Measurements from ENCODE around the gene ADAR.

Gene ADAR

DNA sequence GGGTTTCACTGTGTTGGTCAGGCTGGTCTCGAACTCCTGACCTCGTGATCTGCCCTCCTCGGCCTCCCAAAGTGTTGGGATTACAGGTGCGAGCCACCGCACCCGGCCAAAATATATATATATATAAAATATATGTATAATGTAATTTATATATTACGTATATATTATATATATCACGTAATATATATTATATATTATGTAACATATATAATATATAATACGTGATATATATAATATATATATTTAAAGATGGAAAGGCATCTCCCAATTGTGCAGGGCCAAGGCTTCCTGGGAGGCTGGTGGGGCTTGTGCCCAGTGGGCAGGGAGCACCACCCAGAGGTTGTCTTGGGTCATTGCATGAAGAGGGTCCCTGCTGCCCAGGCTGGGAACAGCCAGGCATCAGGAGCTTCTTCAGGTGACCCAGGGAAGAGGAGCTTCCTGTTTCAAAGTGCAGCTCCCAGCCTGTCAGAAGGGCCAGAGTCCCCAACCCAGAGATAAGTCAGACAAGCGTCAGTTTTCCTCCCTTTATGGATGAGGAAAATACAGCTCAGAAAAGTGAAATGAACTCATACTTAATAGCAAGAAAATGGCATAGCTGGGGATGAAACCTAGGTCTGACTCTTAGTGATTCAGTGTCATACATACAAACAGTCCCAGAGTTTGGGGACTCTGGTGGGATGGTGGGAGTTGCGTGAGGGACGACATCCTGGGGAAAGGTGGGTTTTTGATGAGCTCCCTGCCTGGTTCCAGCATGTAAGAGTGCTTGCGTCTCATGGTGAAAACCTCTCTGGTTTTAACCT is 61.5 kb downstream of the ADAR start:
- H3K23ac ChIP-seq (ENCODE audit: low read length in 2 of 2): no peak overlapping the region
- H3K27me3 ChIP-seq (ENCODE audit: control insufficient read depth in 1 of 2, insufficient read depth in 1 of 2, low read length in 2 of 2): peaks cover 29 to 32% of the 10 kb centered on the region in 2 experiments
- H3K27ac ChIP-seq (ENCODE audit: low read length, poor library complexity, severe bottlenecking): no peak overlapping the region
- no peak overlapping the region for H3K9ac ChIP-seq (ENCODE audit: low read length)
- no peak overlapping the region for H2BK12ac ChIP-seq (ENCODE audit: low read length in 2 of 2)
- no peak overlapping the region for H3K18ac ChIP-seq (ENCODE audit: low read depth in 1 of 2, low read length in 2 of 2)
- H2AK5ac ChIP-seq (ENCODE audit: low read length, severe bottlenecking): no peak overlapping the region
- no peak overlapping the region for H2BK120ac ChIP-seq (ENCODE audit: low read depth, low read length)
- no peaks in the 10 kb centered on the region for H3K9me3 ChIP-seq (ENCODE audit: control insufficient read depth, low read length)
- no peak overlapping the region for H3K4me2 ChIP-seq (ENCODE audit: low read length, poor library complexity, severe bottlenecking)
- peaks cover 24 to 30% of the 10 kb centered on the region in 2 experiments for H3K36me3 ChIP-seq (ENCODE audit: control insufficient read depth in 1 of 2, insufficient read depth in 2 of 2, low read depth in 1 of 2, low read length in 2 of 2)
- no peak overlapping the region for H3K14ac ChIP-seq (ENCODE audit: low read length in 2 of 2)
- H3K4ac ChIP-seq (ENCODE audit: low read depth in 1 of 2, low read length in 2 of 2): no peak overlapping the region
- 84% methylated on average over 3 of the region's 13 CpGs for WGBS
- no peak overlapping the region for H2AFZ ChIP-seq (ENCODE audit: low read depth, low read length)
- H3K4me1 ChIP-seq (ENCODE audit: control insufficient read depth, insufficient read depth, low read depth, low read length): peaks cover 4% of the 10 kb centered on the region
- H2BK15ac ChIP-seq (ENCODE audit: low read depth, poor library complexity, severe bottlenecking): no peak overlapping the region
- H4K91ac ChIP-seq (ENCODE audit: low read length): no peak overlapping the region
- H3K4me3 ChIP-seq (ENCODE audit: insufficient read depth in 1 of 2, low read depth in 1 of 2, low read length in 2 of 2): no peak overlapping the region
- DNase-seq: peak; percentile 67
- H4K8ac ChIP-seq (ENCODE audit: low read length): no peak overlapping the region
- H2BK5ac ChIP-seq (ENCODE audit: low read depth, low read length, poor library complexity, severe bottlenecking): no peak overlapping the region
- H3K79me1 ChIP-seq (replicated peaks; ENCODE audit: low read length, poor library complexity, severe bottlenecking): peaks cover 11% of the 10 kb centered on the region

DNA sequence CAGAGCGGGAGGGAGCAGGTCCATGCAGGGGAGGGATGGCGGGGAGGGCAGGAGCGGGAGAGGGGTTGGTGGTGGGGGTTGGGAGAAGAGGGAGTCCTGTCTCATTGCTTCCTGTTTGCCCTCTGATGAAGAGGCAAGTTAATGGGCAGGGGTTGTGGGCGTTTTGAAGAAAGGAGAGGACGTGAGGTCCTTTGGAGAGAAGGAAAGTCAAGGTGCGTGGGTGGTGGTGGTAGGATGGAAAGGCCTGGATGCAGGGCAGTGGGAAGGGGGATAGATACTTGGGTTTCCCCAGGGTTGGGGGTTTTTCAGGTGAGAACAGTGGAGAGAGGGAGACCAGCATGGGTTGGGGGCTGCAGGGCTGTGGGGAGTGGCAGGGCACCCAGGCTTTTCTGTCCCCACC is 66.8 kb downstream of the ADAR start:
- H3K36me3 ChIP-seq (ENCODE audit: control insufficient read depth in 1 of 2, insufficient read depth in 2 of 2, low read depth in 1 of 2, low read length in 2 of 2): no peaks in the 10 kb centered on the region
- H3K14ac ChIP-seq (ENCODE audit: low read length in 2 of 2): no peak overlapping the region
- no peak overlapping the region for H2AFZ ChIP-seq (ENCODE audit: low read depth, low read length)
- H2BK15ac ChIP-seq (ENCODE audit: low read depth, poor library complexity, severe bottlenecking): no peak overlapping the region
- no peak overlapping the region for H3K4ac ChIP-seq (ENCODE audit: low read depth in 1 of 2, low read length in 2 of 2)
- no peak overlapping the region for H2AK5ac ChIP-seq (ENCODE audit: low read length, severe bottlenecking)
- H2BK12ac ChIP-seq (ENCODE audit: low read length in 2 of 2): no peak overlapping the region
- H3K23ac ChIP-seq (ENCODE audit: low read length in 2 of 2): no peak overlapping the region
- no peak overlapping the region for H2BK5ac ChIP-seq (ENCODE audit: low read depth, low read length, poor library complexity, severe bottlenecking)
- H4K91ac ChIP-seq (ENCODE audit: low read length): no peak overlapping the region
- H3K18ac ChIP-seq (ENCODE audit: low read depth in 1 of 2, low read length in 2 of 2): no peak overlapping the region
- DNase-seq: no peak
- H3K27ac ChIP-seq (ENCODE audit: low read length, poor library complexity, severe bottlenecking): no peak overlapping the region
- no peak overlapping the region for H4K8ac ChIP-seq (ENCODE audit: low read length)
- no peak overlapping the region for H3K4me2 ChIP-seq (ENCODE audit: low read length, poor library complexity, severe bottlenecking)
- 68% methylated on average over 6 of the region's 6 CpGs for whole genome bisulfite sequencing
- H3K9me3 ChIP-seq (ENCODE audit: control insufficient read depth, low read length): no peaks in the 10 kb centered on the region
- H3K4me1 ChIP-seq (ENCODE audit: control insufficient read depth, insufficient read depth, low read depth, low read length): no peaks in the 10 kb centered on the region
- H3K79me1 ChIP-seq (replicated peaks; ENCODE audit: low read length, poor library complexity, severe bottlenecking): no peaks in the 10 kb centered on the region
- no peak overlapping the region for H2BK120ac ChIP-seq (ENCODE audit: low read depth, low read length)
- H3K9ac ChIP-seq (ENCODE audit: low read length): no peak overlapping the region
- no peak overlapping the region for H3K4me3 ChIP-seq (ENCODE audit: insufficient read depth in 1 of 2, low read depth in 1 of 2, low read length in 2 of 2)
- peaks cover 58 to 61% of the 10 kb centered on the region in 2 experiments for H3K27me3 ChIP-seq (ENCODE audit: control insufficient read depth in 1 of 2, insufficient read depth in 1 of 2, low read length in 2 of 2)

DNA sequence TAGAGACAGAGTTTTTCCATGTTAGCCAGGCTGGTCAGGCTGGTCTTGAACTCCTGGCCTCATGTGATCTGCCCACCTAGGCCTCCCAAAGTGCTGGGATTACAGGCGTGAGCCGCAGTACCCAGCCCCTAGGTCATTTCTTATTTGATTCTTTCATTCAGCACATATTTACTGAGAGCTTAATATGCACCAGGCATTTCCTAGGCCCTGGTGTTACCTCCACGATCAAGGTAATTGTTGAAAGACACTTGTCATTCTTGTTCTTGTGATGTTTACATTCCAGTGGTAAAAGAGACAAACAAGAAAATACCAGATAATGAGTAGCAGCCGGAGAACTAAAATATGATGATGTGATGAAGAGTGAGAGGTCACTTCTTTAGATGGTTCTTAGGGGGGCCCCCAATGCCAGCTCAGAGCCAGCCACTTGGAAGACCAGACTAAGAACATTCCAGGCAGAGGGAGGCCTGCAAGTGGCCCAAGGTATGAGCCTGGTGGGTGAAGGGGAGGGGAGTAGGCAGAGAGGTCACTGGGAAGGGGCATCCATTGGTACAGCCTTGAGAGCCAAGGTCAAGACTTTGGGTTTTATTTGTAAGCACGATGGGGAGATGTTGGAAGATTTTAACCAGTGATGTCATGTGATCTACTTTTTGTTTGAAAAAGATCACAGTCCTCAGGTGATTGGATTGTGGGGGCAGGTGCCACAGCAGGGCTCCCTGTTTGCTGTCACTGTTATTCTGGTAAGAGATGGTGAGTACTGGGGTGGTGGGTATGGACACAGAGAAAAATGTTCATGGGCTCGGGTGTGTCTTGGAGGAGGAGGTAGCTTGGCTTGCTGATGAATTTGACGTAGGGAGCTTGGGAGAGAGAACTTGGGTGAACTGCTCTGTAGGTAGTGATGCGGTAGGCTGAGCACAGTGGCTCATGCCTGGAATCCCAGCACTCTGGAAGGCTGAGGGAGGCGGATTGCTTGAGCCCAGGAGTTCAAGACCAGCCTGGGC is 68.2 kb downstream of the ADAR start:
- H2BK5ac ChIP-seq (ENCODE audit: low read depth, low read length, poor library complexity, severe bottlenecking): no peak overlapping the region
- H3K27me3 ChIP-seq (ENCODE audit: control insufficient read depth in 1 of 2, insufficient read depth in 1 of 2, low read length in 2 of 2): peaks cover 55 to 65% of the 10 kb centered on the region in 2 experiments
- no peaks in the 10 kb centered on the region for H3K36me3 ChIP-seq (ENCODE audit: control insufficient read depth in 1 of 2, insufficient read depth in 2 of 2, low read depth in 1 of 2, low read length in 2 of 2)
- no peak overlapping the region for H2AFZ ChIP-seq (ENCODE audit: low read depth, low read length)
- H3K79me1 ChIP-seq (replicated peaks; ENCODE audit: low read length, poor library complexity, severe bottlenecking): no peaks in the 10 kb centered on the region
- no peak overlapping the region for H4K8ac ChIP-seq (ENCODE audit: low read length)
- no peak overlapping the region for H3K4me3 ChIP-seq (ENCODE audit: insufficient read depth in 1 of 2, low read depth in 1 of 2, low read length in 2 of 2)
- no peak overlapping the region for H2BK12ac ChIP-seq (ENCODE audit: low read length in 2 of 2)
- H3K18ac ChIP-seq (ENCODE audit: low read depth in 1 of 2, low read length in 2 of 2): no peak overlapping the region
- H2BK15ac ChIP-seq (ENCODE audit: low read depth, poor library complexity, severe bottlenecking): no peak overlapping the region
- no peak overlapping the region for H3K4me2 ChIP-seq (ENCODE audit: low read length, poor library complexity, severe bottlenecking)
- no peak overlapping the region for H2AK5ac ChIP-seq (ENCODE audit: low read length, severe bottlenecking)
- DNase-seq: no peak
- H2BK120ac ChIP-seq (ENCODE audit: low read depth, low read length): no peak overlapping the region
- H3K27ac ChIP-seq (ENCODE audit: low read length, poor library complexity, severe bottlenecking): no peak overlapping the region
- H3K9me3 ChIP-seq (ENCODE audit: control insufficient read depth, low read length): peaks cover 4% of the 10 kb centered on the region
- WGBS: 76% methylated on average over 6 of the region's 9 CpGs
- no peak overlapping the region for H3K23ac ChIP-seq (ENCODE audit: low read length in 2 of 2)
- H4K91ac ChIP-seq (ENCODE audit: low read length): no peak overlapping the region
- H3K9ac ChIP-seq (ENCODE audit: low read length): no peak overlapping the region
- H3K14ac ChIP-seq (ENCODE audit: low read length in 2 of 2): no peak overlapping the region
- no peaks in the 10 kb centered on the region for H3K4me1 ChIP-seq (ENCODE audit: control insufficient read depth, insufficient read depth, low read depth, low read length)
- H3K4ac ChIP-seq (ENCODE audit: low read depth in 1 of 2, low read length in 2 of 2): no peak overlapping the region

DNA sequence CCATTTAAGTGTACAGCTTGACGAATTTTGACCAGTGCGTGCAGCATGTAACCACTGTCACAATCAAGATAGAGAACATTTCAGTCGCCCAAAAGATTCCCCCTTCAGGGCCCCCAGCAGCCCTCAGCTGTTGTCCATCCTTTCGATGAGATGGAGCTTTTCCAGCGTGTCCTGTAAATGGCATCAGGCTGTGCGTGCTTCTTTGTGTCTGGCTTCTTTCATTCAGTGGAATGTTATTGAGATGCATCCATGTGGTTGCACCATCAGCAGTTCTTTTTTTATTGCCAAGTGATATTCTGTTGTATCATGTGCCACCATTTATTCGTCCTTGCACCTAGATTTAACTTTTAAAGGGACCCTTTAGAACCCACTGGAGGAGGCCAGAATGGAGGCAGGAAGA is 71.4 kb downstream of the ADAR start:
- no peak for DNase-seq
- Histone ChIP-seq H3K4ac (ENCODE audit: low read depth in 1 of 2, low read length in 2 of 2) (no peak overlapping the region), H3K23ac (ENCODE audit: low read length in 2 of 2) (no peak overlapping the region), H2AK5ac (ENCODE audit: low read length, severe bottlenecking) (no peak overlapping the region), H3K79me1 (replicated peaks; ENCODE audit: low read length, poor library complexity, severe bottlenecking) (no peaks in the 10 kb centered on the region), H2BK120ac (ENCODE audit: low read depth, low read length) (no peak overlapping the region), H3K27ac (ENCODE audit: low read length, poor library complexity, severe bottlenecking) (no peak overlapping the region), H3K4me1 (ENCODE audit: control insufficient read depth, insufficient read depth, low read depth, low read length) (no peaks in the 10 kb centered on the region), H3K9me3 (ENCODE audit: control insufficient read depth, low read length) (peaks cover 4% of the 10 kb centered on the region), H3K27me3 (ENCODE audit: control insufficient read depth in 1 of 2, insufficient read depth in 1 of 2, low read length in 2 of 2) (peaks cover 40 to 41% of the 10 kb centered on the region in 2 experiments), H3K36me3 (ENCODE audit: control insufficient read depth in 1 of 2, insufficient read depth in 2 of 2, low read depth in 1 of 2, low read length in 2 of 2) (no peaks in the 10 kb centered on the region), H4K91ac (ENCODE audit: low read length) (no peak overlapping the region), H2BK12ac (ENCODE audit: low read length in 2 of 2) (no peak overlapping the region), H3K9ac (ENCODE audit: low read length) (no peak overlapping the region), H2BK5ac (ENCODE audit: low read depth, low read length, poor library complexity, severe bottlenecking) (no peak overlapping the region), H3K4me3 (ENCODE audit: insufficient read depth in 1 of 2, low read depth in 1 of 2, low read length in 2 of 2) (no peak overlapping the region), H3K14ac (ENCODE audit: low read length in 2 of 2) (no peak overlapping the region), H4K8ac (ENCODE audit: low read length) (no peak overlapping the region), H2AFZ (ENCODE audit: low read depth, low read length) (no peak overlapping the region), H3K18ac (ENCODE audit: low read depth in 1 of 2, low read length in 2 of 2) (no peak overlapping the region), H3K4me2 (ENCODE audit: low read length, poor library complexity, severe bottlenecking) (no peak overlapping the region), H2BK15ac (ENCODE audit: low read depth, poor library complexity, severe bottlenecking) (no peak overlapping the region)
- 77% methylated on average over 7 of the region's 7 CpGs for WGBS
